Astrocyte of the hippocampus (primary cell): ENCODE results near the gene NELL2.
"Not testable (repeated sequence)": the region's sequence is repeated elsewhere in the genome, so short reads cannot be mapped to it uniquely, and the experiment has no call there.

ENCODE experiments used
- DNase-seq: peaks from one replicate; pipeline ENCODE4 v3.0.0; 2011; ENCODE audit warnings: low read depth, low spot score

Gene NELL2

GRCh38 chr12:44778863-44779262 is 97.3 kb downstream of the NELL2 start:
- DNase-seq: no peak

GRCh38 chr12:44777044-44777443 is 99.1 kb downstream of the NELL2 start:
- no peak for DNase-seq

GRCh38 chr12:44775901-44776300 is 100.2 kb downstream of the NELL2 start:
- no peak for DNase-seq

GRCh38 chr12:44774815-44775411 is 101.2 kb downstream of the NELL2 start:
- DNase-seq: no peak

- DNase-seq: peak; percentile 22
Observed at GRCh38 chr12:44771485-44772021, 104.6 kb downstream of the NELL2 start.

GRCh38 chr12:44765796-44766195 is 110.3 kb downstream of the NELL2 start:
- DNase-seq: no peak

- no peak for DNase-seq
Observed at GRCh38 chr12:44763021-44763420, 113.1 kb downstream of the NELL2 start.

GRCh38 chr12:44759289-44759688 is 116.8 kb downstream of the NELL2 start:
- DNase-seq: no peak

- peak; percentile 60 for DNase-seq
Observed at GRCh38 chr12:44750468-44750867, 125.6 kb downstream of the NELL2 start.

- no peak for DNase-seq
Observed at GRCh38 chr12:44749566-44749965, 126.5 kb downstream of the NELL2 start.

GRCh38 chr12:44748950-44749468 is 127.1 kb downstream of the NELL2 start:
- no peak for DNase-seq

- not testable (repeated sequence) for DNase-seq
Observed at GRCh38 chr12:44741292-44741980, 134.7 kb downstream of the NELL2 start.

- no peak for DNase-seq
Observed at GRCh38 chr12:44738051-44738450, 138.1 kb downstream of the NELL2 start.

- no peak for DNase-seq
Observed at GRCh38 chr12:44728566-44728965, 147.5 kb downstream of the NELL2 start.

GRCh38 chr12:44720265-44720664 is 155.8 kb downstream of the NELL2 start:
- DNase-seq: no peak

GRCh38 chr12:44717612-44718011 is 158.5 kb downstream of the NELL2 start:
- DNase-seq: no peak

- DNase-seq: no peak
Observed at GRCh38 chr12:44716711-44717110, 159.4 kb downstream of the NELL2 start.

GRCh38 chr12:44711736-44712135 is 164.4 kb downstream of the NELL2 start:
- DNase-seq: no peak

GRCh38 chr12:44709166-44709565 is 166.9 kb downstream of the NELL2 start:
- DNase-seq: no peak

GRCh38 chr12:44708218-44708617 is 167.9 kb downstream of the NELL2 start:
- no peak for DNase-seq

- DNase-seq: no peak
Observed at GRCh38 chr12:44703182-44703910, 172.8 kb downstream of the NELL2 start.

- no peak for DNase-seq
Observed at GRCh38 chr12:44697511-44697910, 178.6 kb downstream of the NELL2 start.
